GM18517 (cell line): ENCODE results near the gene KIAA0513.
A peak's percentile ranks its signal among the peaks of the same experiment; 100 is the strongest.
"Not testable (repeated sequence)": the region's sequence is repeated elsewhere in the genome, so short reads cannot be mapped to it uniquely, and the experiment has no call there.

Experiments
- ATAC-seq: cut with Tn5 transposase; IDR thresholded peaks from one replicate; pipeline ENCODE4 v1.9.1; 2021; ENCODE audit warnings: mild to moderate bottlenecking, moderate library complexity; ENCODE audit not compliant: unreplicated experiment

The KIAA0513 gene

GRCh38 chr16:85046931-85047866 lies 19.6 kb downstream of the KIAA0513 start:
- ATAC-seq = no peak

GRCh38 chr16:85047867-85048455 lies 20.4 kb downstream of the KIAA0513 start:
- ATAC-seq = no peak

GRCh38 chr16:85048921-85049562 lies 21.4 kb downstream of the KIAA0513 start:
- ATAC-seq = no peak

GRCh38 chr16:85049706-85050305 lies 22.2 kb downstream of the KIAA0513 start:
- no peak for ATAC-seq

- no peak for ATAC-seq
Observed at GRCh38 chr16:85051067-85051581, 23.5 kb downstream of the KIAA0513 start.

GRCh38 chr16:85051683-85052082 lies 24.1 kb downstream of the KIAA0513 start:
- no peak for ATAC-seq

GRCh38 chr16:85052536-85052935 lies 24.9 kb downstream of the KIAA0513 start:
- no peak for ATAC-seq

GRCh38 chr16:85054321-85054720 lies 26.7 kb downstream of the KIAA0513 start:
- not testable (repeated sequence) for ATAC-seq

- ATAC-seq = no peak
Observed at GRCh38 chr16:85054948-85055492, 27.4 kb downstream of the KIAA0513 start.

- ATAC-seq = peak; percentile 93
Observed at GRCh38 chr16:85055493-85056210, 28.1 kb downstream of the KIAA0513 start.

- no peak for ATAC-seq
Observed at GRCh38 chr16:85056211-85056748, 28.7 kb downstream of the KIAA0513 start.

GRCh38 chr16:85057212-85057889 lies 29.8 kb downstream of the KIAA0513 start:
- ATAC-seq = no peak

GRCh38 chr16:85057948-85058347 lies 30.4 kb downstream of the KIAA0513 start:
- ATAC-seq = no peak

- ATAC-seq = no peak
Observed at GRCh38 chr16:85058909-85059308, 31.3 kb downstream of the KIAA0513 start.

- ATAC-seq = no peak
Observed at GRCh38 chr16:85061566-85061965, 34.0 kb downstream of the KIAA0513 start.

GRCh38 chr16:85062323-85062722 lies 34.7 kb downstream of the KIAA0513 start:
- no peak for ATAC-seq

GRCh38 chr16:85062845-85063244 lies 35.2 kb downstream of the KIAA0513 start:
- no peak for ATAC-seq

GRCh38 chr16:85064186-85064585 lies 36.6 kb downstream of the KIAA0513 start:
- ATAC-seq = no peak

- no peak for ATAC-seq
Observed at GRCh38 chr16:85065099-85065498, 37.5 kb downstream of the KIAA0513 start.
